Measurements from ENCODE around the gene KCNIP1.

KCNIP1 gene

DNA sequence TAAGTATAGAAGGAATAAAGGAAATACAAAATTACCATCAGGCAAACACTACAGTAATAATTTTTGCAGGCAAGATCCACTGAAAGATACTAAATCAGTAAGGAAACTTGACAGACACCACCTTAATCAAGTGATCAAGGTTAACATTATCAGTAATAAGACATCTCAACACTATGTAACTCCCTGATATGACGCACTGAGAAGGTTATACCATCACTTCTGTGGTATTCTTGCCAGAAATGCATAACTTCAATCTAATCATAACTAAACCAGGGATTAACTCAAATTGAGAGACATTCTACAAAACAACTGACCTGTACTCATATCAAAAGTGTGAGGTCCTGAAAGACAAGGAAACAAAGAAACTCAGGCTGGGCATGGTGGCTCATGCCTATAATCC, 227.2 kb downstream of the KCNIP1 start:
- Histone ChIP-seq H3K9ac (ENCODE audit: low read length) (no peak overlapping the region), H2AFZ (ENCODE audit: low read depth, low read length) (no peak overlapping the region), H3K36me3 (ENCODE audit: control insufficient read depth in 1 of 2, insufficient read depth in 2 of 2, low read depth in 1 of 2, low read length in 2 of 2) (peaks cover 0 to 3% of the 10 kb centered on the region in 2 experiments), H3K79me1 (replicated peaks; ENCODE audit: low read length, poor library complexity, severe bottlenecking) (no peaks in the 10 kb centered on the region), H3K27ac (ENCODE audit: low read length, poor library complexity, severe bottlenecking) (no peak overlapping the region), H4K91ac (ENCODE audit: low read length) (no peak overlapping the region), H3K4ac (ENCODE audit: low read depth in 1 of 2, low read length in 2 of 2) (no peak overlapping the region), H2AK5ac (ENCODE audit: low read length, severe bottlenecking) (no peak overlapping the region), H3K27me3 (ENCODE audit: control insufficient read depth in 1 of 2, insufficient read depth in 1 of 2, low read length in 2 of 2) (no peaks in the 10 kb centered on the region), H2BK120ac (ENCODE audit: low read depth, low read length) (no peak overlapping the region), H3K4me2 (ENCODE audit: low read length, poor library complexity, severe bottlenecking) (no peak overlapping the region), H2BK15ac (ENCODE audit: low read depth, poor library complexity, severe bottlenecking) (no peak overlapping the region), H2BK5ac (ENCODE audit: low read depth, low read length, poor library complexity, severe bottlenecking) (no peak overlapping the region), H3K4me3 (ENCODE audit: insufficient read depth in 1 of 2, low read depth in 1 of 2, low read length in 2 of 2) (no peak overlapping the region), H3K23ac (ENCODE audit: low read length in 2 of 2) (no peak overlapping the region), H3K4me1 (ENCODE audit: control insufficient read depth, insufficient read depth, low read depth, low read length) (no peaks in the 10 kb centered on the region), H3K9me3 (ENCODE audit: control insufficient read depth, low read length) (peaks cover 11% of the 10 kb centered on the region), H3K14ac (ENCODE audit: low read length in 2 of 2) (no peak overlapping the region), H3K18ac (ENCODE audit: low read depth in 1 of 2, low read length in 2 of 2) (no peak overlapping the region), H4K8ac (ENCODE audit: low read length) (no peak overlapping the region), H2BK12ac (ENCODE audit: low read length in 2 of 2) (no peak overlapping the region)
- WGBS, result 85% methylated on average over 1 of the region's 1 CpG
- DNase-seq, result no peak

- H2AFZ ChIP-seq (ENCODE audit: low read depth, low read length), result no peak overlapping the region
- no peaks in the 10 kb centered on the region for H3K27me3 ChIP-seq (ENCODE audit: control insufficient read depth in 1 of 2, insufficient read depth in 1 of 2, low read length in 2 of 2)
- H3K27ac ChIP-seq (ENCODE audit: low read length, poor library complexity, severe bottlenecking), result no peak overlapping the region
- H3K14ac ChIP-seq (ENCODE audit: low read length in 2 of 2), result no peak overlapping the region
- H2AK5ac ChIP-seq (ENCODE audit: low read length, severe bottlenecking), result no peak overlapping the region
- no peak overlapping the region for H4K8ac ChIP-seq (ENCODE audit: low read length)
- 50% methylated on average over 1 of the region's 2 CpGs for WGBS
- H2BK120ac ChIP-seq (ENCODE audit: low read depth, low read length), result no peak overlapping the region
- H3K23ac ChIP-seq (ENCODE audit: low read length in 2 of 2), result no peak overlapping the region
- H2BK5ac ChIP-seq (ENCODE audit: low read depth, low read length, poor library complexity, severe bottlenecking), result no peak overlapping the region
- DNase-seq, result no peak
- no peak overlapping the region for H3K4ac ChIP-seq (ENCODE audit: low read depth in 1 of 2, low read length in 2 of 2)
- no peak overlapping the region for H3K9ac ChIP-seq (ENCODE audit: low read length)
- H3K4me2 ChIP-seq (ENCODE audit: low read length, poor library complexity, severe bottlenecking), result no peak overlapping the region
- H3K36me3 ChIP-seq (ENCODE audit: control insufficient read depth in 1 of 2, insufficient read depth in 2 of 2, low read depth in 1 of 2, low read length in 2 of 2), result peaks cover 0 to 3% of the 10 kb centered on the region in 2 experiments
- no peak overlapping the region for H2BK15ac ChIP-seq (ENCODE audit: low read depth, poor library complexity, severe bottlenecking)
- no peak overlapping the region for H4K91ac ChIP-seq (ENCODE audit: low read length)
- no peak overlapping the region for H3K4me3 ChIP-seq (ENCODE audit: insufficient read depth in 1 of 2, low read depth in 1 of 2, low read length in 2 of 2)
- no peaks in the 10 kb centered on the region for H3K4me1 ChIP-seq (ENCODE audit: control insufficient read depth, insufficient read depth, low read depth, low read length)
- H3K9me3 ChIP-seq (ENCODE audit: control insufficient read depth, low read length), result peaks cover 18% of the 10 kb centered on the region
- no peak overlapping the region for H2BK12ac ChIP-seq (ENCODE audit: low read length in 2 of 2)
- H3K79me1 ChIP-seq (replicated peaks; ENCODE audit: low read length, poor library complexity, severe bottlenecking), result no peaks in the 10 kb centered on the region
- no peak overlapping the region for H3K18ac ChIP-seq (ENCODE audit: low read depth in 1 of 2, low read length in 2 of 2)
Measured at GRCh38 chr5:170732685-170733084, 228.9 kb downstream of the KCNIP1 start.

GRCh38 chr5:170736966-170737365, 233.1 kb downstream of the KCNIP1 start:
- Histone ChIP-seq H2BK120ac (ENCODE audit: low read depth, low read length) (no peak overlapping the region), H3K4me1 (ENCODE audit: control insufficient read depth, insufficient read depth, low read depth, low read length) (no peaks in the 10 kb centered on the region), H3K27me3 (ENCODE audit: control insufficient read depth in 1 of 2, insufficient read depth in 1 of 2, low read length in 2 of 2) (peaks cover 15 to 18% of the 10 kb centered on the region in 2 experiments), H4K8ac (ENCODE audit: low read length) (no peak overlapping the region), H3K79me1 (replicated peaks; ENCODE audit: low read length, poor library complexity, severe bottlenecking) (no peaks in the 10 kb centered on the region), H4K91ac (ENCODE audit: low read length) (no peak overlapping the region), H3K4ac (ENCODE audit: low read depth in 1 of 2, low read length in 2 of 2) (no peak overlapping the region), H3K4me3 (ENCODE audit: insufficient read depth in 1 of 2, low read depth in 1 of 2, low read length in 2 of 2) (no peak overlapping the region), H3K23ac (ENCODE audit: low read length in 2 of 2) (no peak overlapping the region), H3K9ac (ENCODE audit: low read length) (no peak overlapping the region), H3K4me2 (ENCODE audit: low read length, poor library complexity, severe bottlenecking) (no peak overlapping the region), H2AFZ (ENCODE audit: low read depth, low read length) (no peak overlapping the region), H2BK12ac (ENCODE audit: low read length in 2 of 2) (no peak overlapping the region), H3K36me3 (ENCODE audit: control insufficient read depth in 1 of 2, insufficient read depth in 2 of 2, low read depth in 1 of 2, low read length in 2 of 2) (peaks cover 0 to 3% of the 10 kb centered on the region in 2 experiments), H2BK15ac (ENCODE audit: low read depth, poor library complexity, severe bottlenecking) (no peak overlapping the region), H2BK5ac (ENCODE audit: low read depth, low read length, poor library complexity, severe bottlenecking) (no peak overlapping the region), H3K14ac (ENCODE audit: low read length in 2 of 2) (no peak overlapping the region), H2AK5ac (ENCODE audit: low read length, severe bottlenecking) (no peak overlapping the region), H3K9me3 (ENCODE audit: control insufficient read depth, low read length) (peaks cover 21% of the 10 kb centered on the region), H3K27ac (ENCODE audit: low read length, poor library complexity, severe bottlenecking) (no peak overlapping the region), H3K18ac (ENCODE audit: low read depth in 1 of 2, low read length in 2 of 2) (no peak overlapping the region)
- no peak for DNase-seq
- WGBS, result 33% methylated on average over 1 of the region's 3 CpGs

GRCh38 chr5:170737591-170737990, 233.8 kb downstream of the KCNIP1 start:
- no peak overlapping the region for H4K8ac ChIP-seq (ENCODE audit: low read length)
- H3K23ac ChIP-seq (ENCODE audit: low read length in 2 of 2), result no peak overlapping the region
- no peak overlapping the region for H2BK15ac ChIP-seq (ENCODE audit: low read depth, poor library complexity, severe bottlenecking)
- no peak overlapping the region for H3K4ac ChIP-seq (ENCODE audit: low read depth in 1 of 2, low read length in 2 of 2)
- H3K18ac ChIP-seq (ENCODE audit: low read depth in 1 of 2, low read length in 2 of 2), result no peak overlapping the region
- no peak for DNase-seq
- no peak overlapping the region for H3K9ac ChIP-seq (ENCODE audit: low read length)
- H3K9me3 ChIP-seq (ENCODE audit: control insufficient read depth, low read length), result peaks cover 21% of the 10 kb centered on the region
- H3K4me1 ChIP-seq (ENCODE audit: control insufficient read depth, insufficient read depth, low read depth, low read length), result no peaks in the 10 kb centered on the region
- H3K4me2 ChIP-seq (ENCODE audit: low read length, poor library complexity, severe bottlenecking), result no peak overlapping the region
- H2AFZ ChIP-seq (ENCODE audit: low read depth, low read length), result no peak overlapping the region
- H2BK5ac ChIP-seq (ENCODE audit: low read depth, low read length, poor library complexity, severe bottlenecking), result no peak overlapping the region
- no peak overlapping the region for H2BK12ac ChIP-seq (ENCODE audit: low read length in 2 of 2)
- peaks cover 15 to 18% of the 10 kb centered on the region in 2 experiments for H3K27me3 ChIP-seq (ENCODE audit: control insufficient read depth in 1 of 2, insufficient read depth in 1 of 2, low read length in 2 of 2)
- no peak overlapping the region for H3K4me3 ChIP-seq (ENCODE audit: insufficient read depth in 1 of 2, low read depth in 1 of 2, low read length in 2 of 2)
- WGBS, result 57% methylated on average over 1 of the region's 1 CpG
- H4K91ac ChIP-seq (ENCODE audit: low read length), result no peak overlapping the region
- H3K79me1 ChIP-seq (replicated peaks; ENCODE audit: low read length, poor library complexity, severe bottlenecking), result no peaks in the 10 kb centered on the region
- no peak overlapping the region for H2BK120ac ChIP-seq (ENCODE audit: low read depth, low read length)
- no peak overlapping the region for H3K27ac ChIP-seq (ENCODE audit: low read length, poor library complexity, severe bottlenecking)
- no peak overlapping the region for H2AK5ac ChIP-seq (ENCODE audit: low read length, severe bottlenecking)
- H3K36me3 ChIP-seq (ENCODE audit: control insufficient read depth in 1 of 2, insufficient read depth in 2 of 2, low read depth in 1 of 2, low read length in 2 of 2), result peaks cover 0 to 3% of the 10 kb centered on the region in 2 experiments
- no peak overlapping the region for H3K14ac ChIP-seq (ENCODE audit: low read length in 2 of 2)
